ENCODE results near the gene IPCEF1.

DNA sequence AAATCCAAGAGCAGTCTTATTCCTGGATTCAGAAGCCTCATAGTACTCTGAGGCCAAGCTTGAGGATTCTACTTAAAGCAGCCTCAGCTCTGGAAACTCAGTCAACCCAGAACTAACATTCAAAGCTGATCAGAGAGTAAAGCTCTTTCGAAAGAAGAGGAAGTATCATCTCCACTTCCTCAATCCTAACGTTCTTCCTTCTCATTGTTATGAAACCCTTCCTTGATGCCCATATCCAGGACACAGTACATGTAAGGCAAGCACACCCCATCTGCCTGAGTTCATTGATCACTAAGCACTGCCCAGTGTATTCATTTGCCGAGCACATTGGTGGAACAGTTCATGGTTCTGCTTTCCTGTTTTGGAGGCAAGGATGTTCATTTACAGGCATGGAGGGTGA lies at the start of gene IPCEF1:
- TF ChIP-seq EP300 (conservative IDR thresholded peaks at IDR 0.05; ENCODE audit: poor library complexity, severe bottlenecking): no peak
- TF ChIP-seq, protein P1, sequence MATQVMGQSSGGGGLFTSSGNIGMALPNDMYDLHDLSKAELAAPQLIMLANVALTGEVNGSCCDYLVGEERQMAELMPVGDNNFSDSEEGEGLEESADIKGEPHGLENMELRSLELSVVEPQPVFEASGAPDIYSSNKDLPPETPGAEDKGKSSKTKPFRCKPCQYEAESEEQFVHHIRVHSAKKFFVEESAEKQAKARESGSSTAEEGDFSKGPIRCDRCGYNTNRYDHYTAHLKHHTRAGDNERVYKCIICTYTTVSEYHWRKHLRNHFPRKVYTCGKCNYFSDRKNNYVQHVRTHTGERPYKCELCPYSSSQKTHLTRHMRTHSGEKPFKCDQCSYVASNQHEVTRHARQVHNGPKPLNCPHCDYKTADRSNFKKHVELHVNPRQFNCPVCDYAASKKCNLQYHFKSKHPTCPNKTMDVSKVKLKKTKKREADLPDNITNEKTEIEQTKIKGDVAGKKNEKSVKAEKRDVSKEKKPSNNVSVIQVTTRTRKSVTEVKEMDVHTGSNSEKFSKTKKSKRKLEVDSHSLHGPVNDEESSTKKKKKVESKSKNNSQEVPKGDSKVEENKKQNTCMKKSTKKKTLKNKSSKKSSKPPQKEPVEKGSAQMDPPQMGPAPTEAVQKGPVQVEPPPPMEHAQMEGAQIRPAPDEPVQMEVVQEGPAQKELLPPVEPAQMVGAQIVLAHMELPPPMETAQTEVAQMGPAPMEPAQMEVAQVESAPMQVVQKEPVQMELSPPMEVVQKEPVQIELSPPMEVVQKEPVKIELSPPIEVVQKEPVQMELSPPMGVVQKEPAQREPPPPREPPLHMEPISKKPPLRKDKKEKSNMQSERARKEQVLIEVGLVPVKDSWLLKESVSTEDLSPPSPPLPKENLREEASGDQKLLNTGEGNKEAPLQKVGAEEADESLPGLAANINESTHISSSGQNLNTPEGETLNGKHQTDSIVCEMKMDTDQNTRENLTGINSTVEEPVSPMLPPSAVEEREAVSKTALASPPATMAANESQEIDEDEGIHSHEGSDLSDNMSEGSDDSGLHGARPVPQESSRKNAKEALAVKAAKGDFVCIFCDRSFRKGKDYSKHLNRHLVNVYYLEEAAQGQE (IDR thresholded peaks at IDR 0.05; ENCODE audit: borderline replicate concordance): no peak
- TF ChIP-seq POLR2AphosphoS5 (IDR thresholded peaks at IDR 0.05): no peak
- no peak for TF ChIP-seq SMC3 (conservative IDR thresholded peaks at IDR 0.05; ENCODE audit: poor library complexity)
